Measurements from ENCODE around the gene WDR43.

Gene WDR43

DNA sequence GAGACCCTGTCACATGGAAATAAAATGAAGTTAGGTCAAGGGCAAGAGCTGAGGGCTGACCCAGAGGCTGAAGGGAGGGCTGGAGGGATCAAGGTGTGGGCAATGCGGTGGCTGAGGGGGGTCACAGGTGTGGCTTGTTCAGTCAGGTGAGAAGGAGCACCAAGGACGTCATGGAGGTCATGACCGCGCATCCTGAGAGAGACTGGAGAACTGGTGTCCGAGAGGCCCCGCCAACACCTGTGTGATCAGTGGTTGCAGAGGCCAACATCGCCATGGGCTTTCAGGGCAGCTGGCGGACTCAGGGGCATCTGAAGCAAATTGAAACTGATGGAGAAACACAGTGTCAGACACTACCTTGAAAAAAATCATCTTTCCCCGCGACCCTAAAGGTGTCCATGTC, 99.6 kb downstream of the WDR43 start:
- H3K27ac ChIP-seq = no peak overlapping the region
- TF ChIP-seq, protein P1, sequence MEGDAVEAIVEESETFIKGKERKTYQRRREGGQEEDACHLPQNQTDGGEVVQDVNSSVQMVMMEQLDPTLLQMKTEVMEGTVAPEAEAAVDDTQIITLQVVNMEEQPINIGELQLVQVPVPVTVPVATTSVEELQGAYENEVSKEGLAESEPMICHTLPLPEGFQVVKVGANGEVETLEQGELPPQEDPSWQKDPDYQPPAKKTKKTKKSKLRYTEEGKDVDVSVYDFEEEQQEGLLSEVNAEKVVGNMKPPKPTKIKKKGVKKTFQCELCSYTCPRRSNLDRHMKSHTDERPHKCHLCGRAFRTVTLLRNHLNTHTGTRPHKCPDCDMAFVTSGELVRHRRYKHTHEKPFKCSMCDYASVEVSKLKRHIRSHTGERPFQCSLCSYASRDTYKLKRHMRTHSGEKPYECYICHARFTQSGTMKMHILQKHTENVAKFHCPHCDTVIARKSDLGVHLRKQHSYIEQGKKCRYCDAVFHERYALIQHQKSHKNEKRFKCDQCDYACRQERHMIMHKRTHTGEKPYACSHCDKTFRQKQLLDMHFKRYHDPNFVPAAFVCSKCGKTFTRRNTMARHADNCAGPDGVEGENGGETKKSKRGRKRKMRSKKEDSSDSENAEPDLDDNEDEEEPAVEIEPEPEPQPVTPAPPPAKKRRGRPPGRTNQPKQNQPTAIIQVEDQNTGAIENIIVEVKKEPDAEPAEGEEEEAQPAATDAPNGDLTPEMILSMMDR (conservative IDR thresholded peaks at IDR 0.05) = no peak

DNA sequence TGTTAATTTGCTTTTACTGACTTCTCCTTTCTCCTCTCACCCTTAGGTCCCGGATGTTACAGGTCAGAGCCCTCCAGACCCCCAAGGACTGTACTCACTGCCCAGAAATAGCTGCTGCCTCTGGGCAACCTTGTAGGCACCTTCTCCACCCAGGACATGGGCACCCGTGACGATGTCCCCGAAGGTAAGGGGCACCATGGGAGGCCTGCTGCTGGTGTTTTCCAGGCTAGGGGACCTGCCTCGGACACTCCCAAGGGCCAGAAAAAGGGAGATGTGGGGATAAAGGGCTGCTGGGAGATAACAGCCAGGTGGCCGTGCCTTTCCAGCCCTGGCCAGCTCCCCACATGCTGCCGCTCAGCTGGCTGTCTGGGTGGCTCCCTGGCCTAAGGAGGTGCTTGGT, 100.2 kb downstream of the WDR43 start:
- no peak overlapping the region for H3K27ac ChIP-seq
- TF ChIP-seq, protein P1 (conservative IDR thresholded peaks at IDR 0.05) = no peak

DNA sequence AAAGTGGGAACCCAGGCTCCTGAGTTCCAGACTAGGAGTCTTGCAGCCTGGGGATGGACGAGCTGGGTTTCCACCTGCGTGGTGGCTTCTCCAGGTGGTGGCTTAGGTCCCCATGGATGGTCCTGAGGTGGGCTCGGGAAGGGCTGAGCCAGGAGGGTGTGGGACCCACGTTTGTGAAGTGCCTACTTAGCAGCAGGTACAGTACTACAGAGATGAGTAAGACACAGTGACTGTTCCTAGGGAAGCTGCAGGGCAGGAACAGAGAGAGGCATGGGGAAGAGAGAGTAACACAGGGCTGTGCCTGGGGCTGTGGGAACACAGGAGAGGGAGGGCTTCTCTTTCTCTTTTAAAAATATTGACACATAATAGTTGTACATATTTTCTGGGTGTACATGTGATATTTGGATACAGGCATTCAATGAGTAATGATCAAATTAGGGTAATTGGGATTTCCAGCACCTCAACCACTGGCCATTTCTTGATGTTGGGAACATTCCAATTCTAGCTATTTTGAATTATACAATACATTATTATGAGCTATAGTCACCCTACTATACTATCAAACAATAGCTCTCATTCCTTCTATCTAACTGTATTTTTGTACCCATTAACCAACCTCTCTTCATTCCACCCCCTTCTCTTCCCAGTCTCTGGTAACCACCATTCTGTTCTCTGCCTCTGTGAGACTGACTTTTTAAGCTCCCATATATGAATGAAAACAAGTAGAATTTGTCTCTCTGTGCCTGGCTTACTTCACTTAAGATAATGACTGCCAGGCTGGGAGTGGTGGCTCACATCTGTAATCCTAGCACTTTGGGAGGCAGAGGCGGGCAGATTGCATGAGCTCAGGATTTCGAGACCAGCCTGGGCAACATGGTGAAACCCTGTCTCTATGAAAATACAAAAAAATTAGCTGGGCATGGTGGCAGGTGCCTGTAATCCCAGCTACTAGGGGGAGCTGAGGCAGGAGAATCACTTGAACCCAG, 101.6 kb downstream of the WDR43 start:
- H3K27ac ChIP-seq = no peak overlapping the region
- TF ChIP-seq, protein P1 (conservative IDR thresholded peaks at IDR 0.05) = no peak

DNA sequence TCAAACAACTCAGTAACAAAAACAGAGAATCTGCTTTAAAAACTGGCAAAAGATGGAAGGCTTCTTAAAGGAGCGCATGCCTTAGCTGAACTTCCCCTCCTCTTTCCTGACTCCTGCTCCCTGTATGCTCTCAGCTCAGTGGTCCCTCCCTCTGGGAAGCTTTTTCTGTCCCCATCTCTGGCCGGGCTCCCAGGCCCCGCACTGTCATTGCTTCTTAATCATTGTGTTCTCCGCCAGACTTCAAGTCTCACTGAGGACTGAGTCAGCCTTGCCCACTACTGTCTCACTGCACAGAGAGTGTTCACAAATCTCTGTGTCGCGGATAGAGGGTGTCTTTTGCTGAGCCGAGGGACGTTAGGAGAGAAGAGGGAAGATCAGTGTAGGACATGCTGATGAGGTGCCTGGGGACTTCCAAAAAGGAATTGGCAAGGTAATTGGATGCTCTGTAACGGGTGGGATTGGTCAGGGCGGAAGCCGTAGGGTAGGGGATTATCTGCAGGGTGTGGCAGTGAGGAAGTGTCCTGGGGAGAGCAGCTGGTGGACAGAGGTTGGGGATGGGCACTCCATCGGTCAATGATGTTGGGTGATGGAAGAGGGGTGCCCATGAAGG, 102.9 kb downstream of the WDR43 start:
- TF ChIP-seq, protein P1 (conservative IDR thresholded peaks at IDR 0.05) = no peak

More for the DNA sequence above, 102.9 kb downstream of the WDR43 start:
- no peak overlapping the region for H3K27ac ChIP-seq
